Astrocyte of the spinal cord (primary cell): ENCODE measurements around the gene UBFD1.

Experiments used
- DNase-seq: peaks from one replicate; pipeline ENCODE4 v3.0.0; 2011; ENCODE audit warnings: low read depth, low spot score
- H3K4me3 ChIP-seq: 2 replicates; pipeline ENCODE4 v1.5.1; 2011; ENCODE audit warnings: low read depth, mild to moderate bottlenecking, low read length, moderate library complexity
- in situ Hi-C: cut with HindIII; loops from 2 replicates; pipeline ENCODE4 v1.10.0; 2017; ENCODE audit warnings: low sequenced_read_pairs
- TF ChIP-seq, protein P1 (sequence below): IDR thresholded peaks from 2 replicates; pipeline ENCODE4 v1.5.1; 2012; ENCODE audit warnings: low read depth, mild to moderate bottlenecking, low read length, inconsistent platforms

UBFD1 gene

DNA sequence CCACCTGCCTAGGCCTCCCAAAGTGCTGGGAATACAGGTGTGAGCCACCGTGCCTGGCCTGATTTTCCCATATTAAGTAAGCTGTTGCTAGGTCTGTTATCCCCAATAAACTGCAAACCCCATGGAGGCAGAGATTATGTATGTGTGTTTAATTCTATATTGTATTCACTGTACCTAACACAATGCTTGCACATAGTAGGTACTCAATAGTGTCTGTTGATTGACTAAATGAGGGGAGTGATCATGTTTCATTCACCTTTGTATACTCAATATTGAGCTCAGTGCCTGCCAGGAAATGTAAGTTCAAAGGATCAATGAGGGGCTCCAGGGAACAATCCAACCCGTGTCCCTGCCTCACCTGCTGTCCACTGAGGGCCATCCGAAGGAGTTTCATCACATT is 32.6 kb upstream of the UBFD1 start:
- TF ChIP-seq, protein P1, sequence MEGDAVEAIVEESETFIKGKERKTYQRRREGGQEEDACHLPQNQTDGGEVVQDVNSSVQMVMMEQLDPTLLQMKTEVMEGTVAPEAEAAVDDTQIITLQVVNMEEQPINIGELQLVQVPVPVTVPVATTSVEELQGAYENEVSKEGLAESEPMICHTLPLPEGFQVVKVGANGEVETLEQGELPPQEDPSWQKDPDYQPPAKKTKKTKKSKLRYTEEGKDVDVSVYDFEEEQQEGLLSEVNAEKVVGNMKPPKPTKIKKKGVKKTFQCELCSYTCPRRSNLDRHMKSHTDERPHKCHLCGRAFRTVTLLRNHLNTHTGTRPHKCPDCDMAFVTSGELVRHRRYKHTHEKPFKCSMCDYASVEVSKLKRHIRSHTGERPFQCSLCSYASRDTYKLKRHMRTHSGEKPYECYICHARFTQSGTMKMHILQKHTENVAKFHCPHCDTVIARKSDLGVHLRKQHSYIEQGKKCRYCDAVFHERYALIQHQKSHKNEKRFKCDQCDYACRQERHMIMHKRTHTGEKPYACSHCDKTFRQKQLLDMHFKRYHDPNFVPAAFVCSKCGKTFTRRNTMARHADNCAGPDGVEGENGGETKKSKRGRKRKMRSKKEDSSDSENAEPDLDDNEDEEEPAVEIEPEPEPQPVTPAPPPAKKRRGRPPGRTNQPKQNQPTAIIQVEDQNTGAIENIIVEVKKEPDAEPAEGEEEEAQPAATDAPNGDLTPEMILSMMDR, result no peak
- in situ Hi-C loops, result no loop called here
- no peak for DNase-seq
- H3K4me3 ChIP-seq, result no peak overlapping the region

DNA sequence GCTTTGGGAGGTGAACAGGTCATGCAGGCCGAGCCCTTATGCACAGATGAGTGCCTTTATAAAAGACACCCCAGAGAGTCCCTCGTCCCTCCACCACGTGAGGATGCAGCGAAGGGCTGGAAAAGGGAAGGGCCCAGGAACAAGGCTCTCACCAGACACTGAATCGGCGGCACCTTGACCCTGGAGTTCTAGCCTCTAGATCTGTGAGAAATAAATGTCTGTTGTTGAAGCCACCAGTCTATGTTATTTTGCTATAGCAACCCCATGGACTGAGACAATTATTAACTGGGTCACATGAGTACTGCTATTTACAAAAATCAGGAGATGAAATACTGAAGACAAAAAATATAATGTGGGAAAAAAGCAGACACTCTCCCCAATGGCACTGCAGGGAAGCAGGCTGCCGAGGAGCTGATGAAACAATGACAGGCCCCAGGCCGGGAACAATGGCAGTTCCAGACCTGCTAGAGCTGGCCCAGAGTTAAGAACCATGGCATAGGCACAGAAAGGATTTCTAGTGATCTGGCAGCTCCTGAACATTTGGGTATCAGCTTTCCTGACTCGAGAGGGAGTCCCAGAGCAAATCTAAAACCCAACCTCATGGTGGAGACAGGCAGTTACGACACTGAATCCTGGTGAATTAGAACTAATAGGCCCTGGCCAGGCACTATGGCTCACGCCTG is 29.4 kb upstream of the UBFD1 start:
- no peak overlapping the region for H3K4me3 ChIP-seq
- DNase-seq, result no peak
- in situ Hi-C loops, result no loop called here
- TF ChIP-seq, protein P1, result no peak

DNA sequence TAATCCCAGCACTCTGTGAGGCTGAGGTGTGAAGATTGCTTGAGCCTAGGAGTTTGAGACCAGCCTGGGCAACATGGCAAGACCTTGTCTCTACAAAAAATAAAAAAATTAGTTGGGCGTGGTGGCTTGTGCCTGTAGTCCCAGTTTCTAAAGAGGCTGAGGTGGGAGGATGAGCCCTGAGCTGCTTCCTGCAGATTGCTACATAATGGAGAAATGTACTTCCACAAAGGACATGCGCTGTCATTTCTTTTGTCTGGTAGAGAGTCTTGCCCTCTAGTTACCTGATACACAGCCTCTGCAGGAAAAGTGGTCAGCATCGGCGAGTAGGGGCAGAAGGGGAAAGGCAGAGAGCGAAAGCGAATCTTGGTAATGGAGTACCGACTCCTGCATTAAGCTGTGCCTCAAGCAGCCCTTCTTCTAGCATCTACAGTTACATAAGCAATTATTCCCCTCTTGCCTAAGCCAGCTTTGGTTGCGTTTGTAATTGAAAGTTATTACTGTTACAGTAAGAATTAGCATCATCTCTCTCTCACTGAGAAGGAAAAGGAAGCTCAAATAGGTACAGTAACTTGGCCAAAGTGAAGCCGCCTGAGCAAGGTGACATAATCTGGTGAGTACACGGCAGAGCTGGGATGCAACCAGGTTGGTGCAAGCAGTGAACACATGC is 28.8 kb upstream of the UBFD1 start:
- DNase-seq, result no peak
- TF ChIP-seq, protein P1, result no peak
- in situ Hi-C loops, result no loop called here
- no peak overlapping the region for H3K4me3 ChIP-seq

DNA sequence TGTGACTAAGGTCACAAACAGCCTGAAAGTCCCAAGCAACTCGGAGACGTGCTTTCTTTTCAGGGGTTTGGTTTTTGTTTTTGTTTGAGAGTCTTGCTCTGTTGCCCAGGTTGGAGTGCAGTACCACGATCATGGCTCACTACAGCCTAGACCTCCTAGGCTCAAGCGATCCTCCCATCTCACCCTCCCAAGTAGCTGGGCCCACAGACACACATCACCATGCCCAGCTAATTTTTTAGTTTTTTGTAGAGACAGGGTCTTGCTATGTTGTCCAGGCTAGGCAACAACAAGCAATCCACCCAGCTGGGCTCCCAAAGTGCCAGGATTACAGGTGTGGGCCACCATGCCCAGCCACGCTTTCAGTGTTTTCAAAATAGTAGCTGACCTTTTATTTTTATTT is 27.5 kb upstream of the UBFD1 start:
- no peak for DNase-seq
- no peak overlapping the region for H3K4me3 ChIP-seq
- TF ChIP-seq, protein P1, result no peak
- in situ Hi-C loops, result no loop called here

DNA sequence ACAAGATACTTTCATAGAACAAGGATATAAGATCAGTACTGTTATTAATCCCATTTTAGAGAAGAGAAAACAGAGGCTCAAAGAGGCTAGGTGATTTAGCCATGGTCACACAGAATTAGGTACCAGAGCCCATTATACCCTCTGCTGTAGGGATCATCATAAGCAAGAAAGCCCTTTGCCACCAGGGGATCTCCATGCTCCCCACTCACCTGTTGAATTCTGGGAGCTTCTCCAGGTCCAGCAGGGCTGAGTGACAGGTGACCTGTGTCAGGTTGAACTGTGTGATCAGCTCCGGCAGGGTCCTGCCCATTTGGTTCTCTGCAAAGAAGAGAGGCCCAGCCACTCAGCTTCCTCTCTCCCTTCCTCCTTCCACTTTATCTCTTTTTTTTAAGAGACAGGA is 25.1 kb upstream of the UBFD1 start:
- no peak for DNase-seq
- TF ChIP-seq, protein P1, result no peak
- in situ Hi-C loops, result no loop called here
- H3K4me3 ChIP-seq, result no peak overlapping the region

DNA sequence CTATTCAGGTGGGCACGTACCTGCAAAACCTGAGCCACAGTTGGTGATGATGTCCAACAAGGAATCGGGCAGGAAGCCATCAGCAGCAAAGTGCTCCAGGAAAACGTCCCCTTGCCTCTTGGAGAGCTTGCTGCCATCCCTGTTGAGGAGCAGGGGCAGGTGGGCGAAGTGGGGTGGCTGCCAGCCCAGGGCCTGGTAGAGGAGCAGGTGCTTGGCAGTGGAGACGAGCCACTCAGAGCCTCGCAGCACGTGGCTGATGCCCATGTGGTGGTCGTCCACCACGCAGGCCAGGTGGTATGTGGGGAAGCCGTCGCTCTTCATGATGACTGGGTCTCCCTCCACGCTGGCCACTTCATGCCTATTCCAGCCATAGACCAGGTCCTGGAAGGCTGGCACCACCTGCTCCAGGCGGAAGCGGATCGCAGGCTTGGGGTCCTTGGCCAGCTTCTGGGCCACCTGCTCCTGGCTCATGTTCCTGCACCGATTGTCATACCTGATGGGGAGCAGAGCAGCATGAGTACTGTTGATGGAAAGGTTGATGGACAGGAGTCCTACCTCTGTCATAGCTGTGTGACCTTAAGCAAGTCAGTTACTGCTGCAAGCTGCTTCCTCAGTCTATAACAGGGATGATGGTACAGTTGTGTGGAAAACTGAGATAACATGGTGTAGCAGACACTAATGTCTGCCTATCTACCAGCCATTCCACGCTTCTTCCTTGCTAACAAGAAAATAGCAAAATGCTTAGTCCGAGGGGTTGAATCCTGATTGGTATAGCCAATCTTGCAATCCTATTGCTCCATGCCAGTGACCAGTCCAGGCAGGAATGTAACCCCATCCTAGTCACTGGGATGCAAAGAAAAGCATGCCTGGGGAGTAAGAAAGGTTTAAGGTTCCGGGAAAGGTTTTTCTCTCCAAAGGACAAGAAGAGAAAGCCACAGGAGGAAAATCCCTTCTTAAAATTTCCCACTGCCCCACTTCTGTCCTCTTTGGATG is 22.4 kb upstream of the UBFD1 start:
- no peak overlapping the region for H3K4me3 ChIP-seq
- in situ Hi-C loops, result no loop called here
- TF ChIP-seq, protein P1, result no peak
- DNase-seq, result no peak
